ENCODE measurements around the gene BCAP29.

BCAP29 gene

DNA sequence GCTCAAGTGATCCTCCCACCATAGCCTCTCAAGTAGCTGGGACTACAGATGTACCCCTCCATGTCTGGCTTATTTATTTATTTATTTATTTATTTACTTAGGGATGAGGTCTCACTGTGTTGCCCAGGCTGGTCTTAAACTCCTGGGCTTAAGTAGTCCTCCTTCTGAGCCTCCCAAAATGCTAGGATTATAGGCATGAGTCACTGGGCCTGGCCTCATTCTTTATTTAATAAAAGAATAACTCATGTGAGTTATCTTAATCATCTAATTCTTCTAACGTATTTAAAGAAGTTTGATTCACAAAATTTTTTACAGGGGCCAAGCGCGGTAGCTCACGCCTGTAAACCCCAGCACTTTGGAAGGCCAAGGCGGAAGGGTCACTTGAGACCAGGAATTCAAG lies 72.6 kb downstream of the BCAP29 start:
- Histone ChIP-seq H3K27ac (no peak overlapping the region), H3K4me3 (IDR thresholded peaks at IDR 0.05; ENCODE audit: insufficient read depth, low read depth, low read length) (no peak overlapping the region), H3K9ac (no peak overlapping the region), H4K20me1 (ENCODE audit: insufficient read depth) (no peaks in the 10 kb centered on the region), H3K4me2 (no peak overlapping the region), H2AFZ (ENCODE audit: low read depth) (no peak overlapping the region), H3K27me3 (ENCODE audit: insufficient read depth, low read depth) (no peaks in the 10 kb centered on the region), H3K36me3 (ENCODE audit: insufficient read depth) (no peaks in the 10 kb centered on the region), H3K4me1 (ENCODE audit: low read depth, poor library complexity, severe bottlenecking) (no peaks in the 10 kb centered on the region), H3K79me2 (ENCODE audit: insufficient read depth, low read depth) (no peaks in the 10 kb centered on the region)
- TF ChIP-seq, protein P1, sequence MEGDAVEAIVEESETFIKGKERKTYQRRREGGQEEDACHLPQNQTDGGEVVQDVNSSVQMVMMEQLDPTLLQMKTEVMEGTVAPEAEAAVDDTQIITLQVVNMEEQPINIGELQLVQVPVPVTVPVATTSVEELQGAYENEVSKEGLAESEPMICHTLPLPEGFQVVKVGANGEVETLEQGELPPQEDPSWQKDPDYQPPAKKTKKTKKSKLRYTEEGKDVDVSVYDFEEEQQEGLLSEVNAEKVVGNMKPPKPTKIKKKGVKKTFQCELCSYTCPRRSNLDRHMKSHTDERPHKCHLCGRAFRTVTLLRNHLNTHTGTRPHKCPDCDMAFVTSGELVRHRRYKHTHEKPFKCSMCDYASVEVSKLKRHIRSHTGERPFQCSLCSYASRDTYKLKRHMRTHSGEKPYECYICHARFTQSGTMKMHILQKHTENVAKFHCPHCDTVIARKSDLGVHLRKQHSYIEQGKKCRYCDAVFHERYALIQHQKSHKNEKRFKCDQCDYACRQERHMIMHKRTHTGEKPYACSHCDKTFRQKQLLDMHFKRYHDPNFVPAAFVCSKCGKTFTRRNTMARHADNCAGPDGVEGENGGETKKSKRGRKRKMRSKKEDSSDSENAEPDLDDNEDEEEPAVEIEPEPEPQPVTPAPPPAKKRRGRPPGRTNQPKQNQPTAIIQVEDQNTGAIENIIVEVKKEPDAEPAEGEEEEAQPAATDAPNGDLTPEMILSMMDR (conservative IDR thresholded peaks at IDR 0.05; ENCODE audit: low read depth, low read length) = no peak

DNA sequence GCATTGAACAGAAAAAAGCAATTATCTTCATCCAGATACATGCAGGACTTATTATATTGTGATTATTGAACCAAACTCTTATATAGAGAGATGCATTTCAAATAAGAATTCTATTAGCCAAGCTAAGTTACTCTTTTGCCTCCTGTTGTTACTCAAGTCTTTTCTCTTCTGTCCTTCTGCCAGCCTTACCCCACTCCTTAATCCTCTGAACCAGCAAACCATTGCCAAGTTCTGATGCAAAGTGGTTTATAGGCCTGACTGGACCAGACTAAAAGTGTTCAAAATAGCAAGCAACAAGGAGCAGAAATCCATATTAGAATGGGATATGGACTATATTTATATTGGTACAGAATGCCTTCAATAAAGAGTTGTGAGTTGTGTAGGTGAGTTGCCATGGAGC lies 78.4 kb downstream of the BCAP29 start:
- Histone ChIP-seq H3K9ac (no peak overlapping the region), H3K4me3 (IDR thresholded peaks at IDR 0.05; ENCODE audit: insufficient read depth, low read depth, low read length) (no peak overlapping the region), H3K36me3 (ENCODE audit: insufficient read depth) (no peaks in the 10 kb centered on the region), H3K4me1 (ENCODE audit: low read depth, poor library complexity, severe bottlenecking) (no peaks in the 10 kb centered on the region), H3K27ac (no peak overlapping the region), H2AFZ (ENCODE audit: low read depth) (no peak overlapping the region), H4K20me1 (ENCODE audit: insufficient read depth) (no peaks in the 10 kb centered on the region), H3K4me2 (no peak overlapping the region), H3K79me2 (ENCODE audit: insufficient read depth, low read depth) (no peaks in the 10 kb centered on the region), H3K27me3 (ENCODE audit: insufficient read depth, low read depth) (no peaks in the 10 kb centered on the region)
- TF ChIP-seq, protein P1 (conservative IDR thresholded peaks at IDR 0.05; ENCODE audit: low read depth, low read length) = no peak

DNA sequence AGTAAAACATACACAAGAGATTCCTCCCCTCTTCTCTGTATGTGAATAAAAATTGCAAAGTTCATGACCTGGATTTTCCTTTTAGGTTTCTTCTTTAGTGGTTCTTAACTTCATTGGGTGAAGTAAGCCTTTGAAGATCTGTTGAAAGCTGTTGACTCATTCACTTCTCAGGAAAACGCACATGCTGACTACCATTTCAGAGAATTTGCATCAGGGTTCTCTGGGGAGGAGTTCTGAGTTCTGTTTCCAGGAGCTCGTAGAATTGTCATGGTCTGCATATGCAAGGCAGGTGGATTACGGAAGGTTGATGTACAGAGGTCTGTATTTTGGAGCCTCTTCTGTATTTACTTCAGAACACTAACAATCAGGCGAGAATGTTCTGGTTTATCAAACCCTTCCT lies 79.6 kb downstream of the BCAP29 start:
- Histone ChIP-seq H4K20me1 (ENCODE audit: insufficient read depth) (no peaks in the 10 kb centered on the region), H3K4me3 (IDR thresholded peaks at IDR 0.05; ENCODE audit: insufficient read depth, low read depth, low read length) (no peak overlapping the region), H2AFZ (ENCODE audit: low read depth) (no peak overlapping the region), H3K9ac (no peak overlapping the region), H3K79me2 (ENCODE audit: insufficient read depth, low read depth) (no peaks in the 10 kb centered on the region), H3K27me3 (ENCODE audit: insufficient read depth, low read depth) (no peaks in the 10 kb centered on the region), H3K4me2 (no peak overlapping the region), H3K27ac (no peak overlapping the region), H3K36me3 (ENCODE audit: insufficient read depth) (no peaks in the 10 kb centered on the region), H3K4me1 (ENCODE audit: low read depth, poor library complexity, severe bottlenecking) (no peaks in the 10 kb centered on the region)
- TF ChIP-seq, protein P1 (conservative IDR thresholded peaks at IDR 0.05; ENCODE audit: low read depth, low read length) = no peak

DNA sequence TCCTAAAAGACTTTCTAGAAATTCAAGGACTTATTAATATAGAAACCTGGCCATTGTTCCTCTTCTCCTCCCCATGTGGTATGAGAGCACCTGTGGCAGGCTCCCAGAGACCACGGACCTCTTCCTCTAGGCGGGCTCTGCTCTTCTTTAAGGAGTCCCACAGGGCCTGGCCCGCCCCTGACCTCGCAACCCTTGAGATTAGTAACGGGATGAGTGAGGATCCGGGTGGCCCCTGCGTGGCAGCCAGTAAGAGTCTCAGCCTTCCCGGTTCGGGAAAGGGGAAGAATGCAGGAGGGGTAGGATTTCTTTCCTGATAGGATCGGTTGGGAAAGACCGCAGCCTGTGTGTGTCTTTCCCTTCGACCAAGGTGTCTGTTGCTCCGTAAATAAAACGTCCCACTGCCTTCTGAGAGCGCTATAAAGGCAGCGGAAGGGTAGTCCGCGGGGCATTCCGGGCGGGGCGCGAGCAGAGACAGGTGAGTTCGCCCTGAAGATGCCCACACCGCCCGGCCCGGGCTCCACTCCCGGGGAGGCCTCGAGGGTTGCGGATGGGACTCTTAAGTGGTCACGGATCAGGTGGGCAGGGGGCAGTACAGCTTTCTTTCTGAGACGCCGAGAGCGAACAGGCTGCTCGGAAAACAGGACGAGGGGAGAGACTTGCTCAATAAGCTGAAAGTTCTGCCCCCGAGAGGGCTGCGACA lies 80.5 kb downstream of the BCAP29 start, which contains the start of gene SLC26A4:
Gene SLC26A4, plus strand, starts transcription at position 448 of the 700 bp plus-strand sequence. CDS start 814 bp downstream, outside the sequence.
- H3K36me3 ChIP-seq (ENCODE audit: insufficient read depth) = no peaks in the 10 kb centered on the region
- H3K9ac ChIP-seq = no peak within 1 kb of the TSS
- H3K27ac ChIP-seq = no peak within 1 kb of the TSS
- H4K20me1 ChIP-seq (ENCODE audit: insufficient read depth) = no peaks in the 10 kb centered on the region
- H2AFZ ChIP-seq (ENCODE audit: low read depth) = no peak within 1 kb of the TSS
- no peak within 1 kb of the TSS for H3K4me2 ChIP-seq
- no peaks in the 10 kb centered on the region for H3K4me1 ChIP-seq (ENCODE audit: low read depth, poor library complexity, severe bottlenecking)
- TF ChIP-seq, protein P1 (conservative IDR thresholded peaks at IDR 0.05; ENCODE audit: low read depth, low read length) = no peak
- H3K79me2 ChIP-seq (ENCODE audit: insufficient read depth, low read depth) = no peaks in the 10 kb centered on the region
- no peak within 1 kb of the TSS for H3K4me3 ChIP-seq (IDR thresholded peaks at IDR 0.05; ENCODE audit: insufficient read depth, low read depth, low read length)
- H3K27me3 ChIP-seq (ENCODE audit: insufficient read depth, low read depth) = no peaks in the 10 kb centered on the region
